SK-N-SH treated with all-trans-retinoic acid at 6 μM for 48 hours (cell line): ENCODE results near the gene ZNF768.

Source experiments
- ESRRG ChIP-seq: fragments of 250-450 bp; sonication (Bioruptor Pico); IDR thresholded peaks from 2 replicates; pipeline ENCODE4 v1.6.1; 2021; ENCODE audit warnings: mild to moderate bottlenecking
- PPARA ChIP-seq: fragments of 250-450 bp; sonication (Bioruptor Pico); IDR thresholded peaks from 2 replicates; pipeline ENCODE4 v1.5.0; 2020; ENCODE audit warnings: mild to moderate bottlenecking, borderline replicate concordance
- RARB ChIP-seq: fragments of 250-450 bp; sonication (Bioruptor Pico); IDR thresholded peaks from 2 replicates; pipeline ENCODE4 v1.8.0; 2021; ENCODE audit warnings: mild to moderate bottlenecking, moderate library complexity
- TCF4 ChIP-seq: fragments of 250-450 bp; sonication (Bioruptor Pico); IDR thresholded peaks from 2 replicates; pipeline ENCODE4 v1.8.0; 2021; ENCODE audit warnings: mild to moderate bottlenecking, moderate library complexity, borderline replicate concordance
- ZFP30 ChIP-seq: fragments of 450-650 bp; formaldehyde crosslinking; IDR thresholded peaks from 2 replicates; pipeline ENCODE4 v1.5.0; 2022; ENCODE audit warnings: mild to moderate bottlenecking, moderate library complexity
- TF ChIP-seq, protein P1 (sequence below): fragments of 250-450 bp; sonication (Bioruptor Pico); IDR thresholded peaks from 2 replicates; pipeline ENCODE4 v1.8.0; 2021; ENCODE audit warnings: low read depth, mild to moderate bottlenecking, moderate library complexity, borderline replicate concordance

DNA sequence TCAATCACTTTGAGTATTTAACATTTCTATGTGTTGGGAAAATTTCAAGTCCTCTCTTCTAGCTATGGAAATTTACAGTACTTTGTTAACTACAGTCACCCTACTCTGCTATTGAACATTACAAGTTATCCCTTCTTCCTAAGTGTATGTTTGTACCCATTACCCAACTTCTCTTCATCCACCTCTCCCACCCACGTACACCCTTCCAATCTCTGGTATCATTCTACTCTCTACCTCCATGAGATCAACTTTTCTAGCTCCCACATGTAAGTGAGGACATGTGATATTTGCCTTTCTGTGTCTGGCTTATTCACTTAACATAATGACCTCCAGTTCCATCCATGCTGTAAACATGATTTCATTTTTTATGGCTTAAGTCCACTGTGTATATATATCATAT is 48.3 kb upstream of the ZNF768 start:
- no peak for TF ChIP-seq TCF4 (CRISPR knock-in tag)
- no peak for TF ChIP-seq RARB (CRISPR knock-in tag)
- TF ChIP-seq ZFP30 (CRISPR knock-in tag): no peak
- TF ChIP-seq ESRRG (CRISPR knock-in tag): no peak
- TF ChIP-seq, protein P1, sequence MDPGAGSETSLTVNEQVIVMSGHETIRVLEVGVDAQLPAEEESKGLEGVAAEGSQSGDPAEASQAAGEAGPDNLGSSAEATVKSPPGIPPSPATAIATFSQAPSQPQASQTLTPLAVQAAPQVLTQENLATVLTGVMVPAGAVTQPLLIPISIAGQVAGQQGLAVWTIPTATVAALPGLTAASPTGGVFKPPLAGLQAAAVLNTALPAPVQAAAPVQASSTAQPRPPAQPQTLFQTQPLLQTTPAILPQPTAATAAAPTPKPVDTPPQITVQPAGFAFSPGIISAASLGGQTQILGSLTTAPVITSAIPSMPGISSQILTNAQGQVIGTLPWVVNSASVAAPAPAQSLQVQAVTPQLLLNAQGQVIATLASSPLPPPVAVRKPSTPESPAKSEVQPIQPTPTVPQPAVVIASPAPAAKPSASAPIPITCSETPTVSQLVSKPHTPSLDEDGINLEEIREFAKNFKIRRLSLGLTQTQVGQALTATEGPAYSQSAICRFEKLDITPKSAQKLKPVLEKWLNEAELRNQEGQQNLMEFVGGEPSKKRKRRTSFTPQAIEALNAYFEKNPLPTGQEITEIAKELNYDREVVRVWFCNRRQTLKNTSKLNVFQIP: no peak
- no peak for TF ChIP-seq PPARA (CRISPR knock-in tag)
